Stimulated activated CD8-positive, alpha-beta memory T cell treated with anti-CD3 and anti-CD28 coated beads, Interleukin-4, amount 100 ng/mL, for 24 hours (primary cell): ENCODE data around the gene DCTN3.
A peak's percentile ranks its signal among the peaks of the same experiment; 100 is the strongest.
"Not testable (repeated sequence)": the region's sequence is repeated elsewhere in the genome, so short reads cannot be mapped to it uniquely, and the experiment has no call there.

Experiments used
- DNase-seq: peaks from one replicate; pipeline ENCODE4 v3.0.0-alpha.2; 2020; ENCODE audit warnings: low read depth

The DCTN3 gene

DNA sequence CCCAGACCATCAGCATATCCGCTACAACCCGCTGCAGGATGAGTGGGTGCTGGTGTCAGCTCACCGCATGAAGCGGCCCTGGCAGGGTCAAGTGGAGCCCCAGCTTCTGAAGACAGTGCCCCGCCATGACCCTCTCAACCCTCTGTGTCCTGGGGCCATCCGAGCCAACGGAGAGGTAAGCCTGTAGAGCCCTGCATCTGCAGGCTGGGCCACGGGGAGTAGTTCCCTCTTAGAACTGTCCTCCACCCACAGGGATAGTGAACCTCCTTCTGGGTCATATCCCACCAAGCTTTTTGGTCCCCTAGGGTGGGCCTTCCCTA is 26.7 kb upstream of the DCTN3 start:
- DNase-seq = no peak

DNA sequence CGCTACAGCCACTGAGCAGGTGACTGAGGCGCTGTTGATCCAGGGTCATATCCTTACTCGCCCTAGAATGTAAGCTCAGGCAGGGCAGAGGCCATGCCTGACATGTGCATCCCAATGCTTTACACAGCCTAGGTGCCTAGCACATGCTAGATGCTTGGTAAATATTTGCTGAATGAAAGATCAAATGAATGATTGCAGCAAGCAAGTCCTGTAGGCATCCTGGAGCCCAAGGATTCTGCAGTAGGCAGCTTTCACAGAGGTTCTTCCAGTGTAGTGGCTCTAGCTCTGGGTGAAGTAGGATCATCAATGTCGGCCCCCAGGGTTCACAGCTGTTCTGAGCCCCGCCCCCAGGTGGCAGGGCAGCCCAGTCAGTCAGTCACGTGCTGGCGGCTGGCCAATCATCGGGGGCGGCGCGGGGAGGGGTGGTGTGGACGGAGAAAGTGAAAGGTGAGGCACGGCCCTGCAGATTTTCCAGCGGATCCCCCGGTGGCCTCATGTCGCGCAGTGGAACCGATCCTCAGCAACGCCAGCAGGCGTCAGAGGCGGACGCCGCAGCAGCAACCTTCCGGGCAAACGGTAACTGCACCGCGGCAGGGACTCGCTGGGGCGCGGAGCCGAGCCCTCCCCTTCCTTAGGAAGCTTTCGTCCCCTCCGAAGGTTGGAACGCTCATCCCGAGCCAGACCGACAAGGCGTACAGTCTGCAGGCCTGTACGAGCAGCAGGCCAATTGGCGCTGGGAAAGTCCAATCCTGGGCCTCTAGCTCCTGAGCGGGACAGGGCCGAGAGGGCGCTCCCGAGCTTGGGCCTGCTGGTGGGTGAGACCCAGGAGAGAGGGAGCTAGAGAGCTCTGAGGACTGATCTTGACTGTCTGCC is 26.2 kb upstream of the DCTN3 start, which contains the start of gene GALT:
GALT (plus strand) TSS at position 465 of the 873 bp plus-strand sequence; CDS start at position 495, 30 bp downstream.
- peak; percentile 95 for DNase-seq

DNA sequence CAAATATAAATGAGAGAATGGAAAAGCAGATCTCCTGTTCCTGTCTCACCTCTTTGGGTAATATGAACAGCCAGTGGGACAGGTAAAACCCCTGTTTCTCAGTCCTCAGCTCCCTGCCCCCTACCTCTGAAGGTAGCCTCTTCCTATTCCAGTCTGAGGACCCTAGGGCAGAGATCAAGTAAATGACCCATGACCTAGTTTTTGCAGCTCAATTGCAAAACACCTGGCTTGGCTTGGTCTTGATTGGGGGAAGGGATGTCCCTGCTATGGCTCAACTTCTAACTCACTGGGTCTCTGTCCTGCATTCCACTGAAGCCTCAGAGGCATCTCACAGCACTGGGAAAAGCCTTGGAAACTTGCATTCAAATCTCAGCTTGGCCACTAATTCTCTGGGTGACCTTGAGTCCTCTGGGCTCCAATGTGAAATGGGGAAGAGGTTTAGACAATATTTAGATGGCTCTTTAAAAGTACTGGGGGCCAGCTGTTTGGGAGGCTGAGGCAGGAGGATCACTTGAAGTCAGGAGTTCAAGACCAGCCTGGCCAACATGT is 24.5 kb upstream of the DCTN3 start:
- no peak for DNase-seq

DNA sequence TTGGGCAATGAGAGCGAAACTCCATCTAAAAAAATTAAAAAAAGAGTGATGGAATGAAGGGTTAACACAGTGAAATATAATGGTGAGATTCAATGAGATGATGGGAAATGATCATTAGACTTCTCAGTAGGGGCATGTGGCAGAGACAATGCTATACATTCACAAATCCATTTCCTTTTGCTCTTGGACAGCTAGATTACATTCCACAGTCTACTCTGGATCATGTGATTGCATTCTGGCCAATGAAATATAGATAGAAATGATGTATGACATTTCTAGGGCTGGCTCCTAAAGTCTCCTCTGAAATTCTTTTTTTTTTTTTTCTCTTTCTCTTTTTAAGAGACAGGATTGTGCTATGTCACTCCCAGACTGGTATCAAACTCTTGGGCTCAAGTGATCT is 22.4 kb upstream of the DCTN3 start:
- no peak for DNase-seq

DNA sequence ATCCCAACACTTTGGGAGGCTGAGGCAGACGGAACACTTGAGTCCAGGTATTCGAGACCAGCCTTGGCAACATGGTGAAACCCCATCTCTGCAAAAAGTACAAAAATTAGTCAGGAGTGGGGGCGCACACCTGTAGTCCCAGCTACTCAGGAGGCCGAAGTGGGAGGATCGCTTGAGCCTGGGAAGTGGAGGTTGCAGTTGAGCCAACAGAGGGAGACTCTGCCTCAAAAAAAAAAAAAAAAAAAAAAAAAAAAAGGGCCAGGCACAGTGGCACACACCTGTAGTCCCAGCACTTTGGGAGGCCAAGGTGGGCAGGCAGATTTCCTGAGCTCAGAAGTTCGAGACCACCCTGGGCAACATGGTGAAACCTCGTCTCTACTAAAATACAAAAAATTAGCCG is 19.0 kb upstream of the DCTN3 start:
- DNase-seq = not testable (repeated sequence)

DNA sequence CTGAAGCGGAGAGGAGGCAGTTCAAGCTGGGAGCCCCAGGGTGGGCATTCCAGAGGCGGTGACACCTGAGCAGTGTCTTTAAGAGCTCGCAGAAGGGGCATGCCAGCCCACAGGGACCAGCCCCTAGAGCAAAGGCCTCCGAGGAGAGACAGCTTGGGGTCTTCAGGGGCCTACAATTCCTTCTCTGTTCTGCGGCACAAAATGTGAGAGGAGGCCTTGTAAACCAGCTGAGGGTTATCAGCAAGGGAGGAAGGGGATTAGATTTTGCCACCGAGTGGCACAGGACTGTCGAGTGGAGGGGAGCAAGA is 17.8 kb upstream of the DCTN3 start:
- no peak for DNase-seq

DNA sequence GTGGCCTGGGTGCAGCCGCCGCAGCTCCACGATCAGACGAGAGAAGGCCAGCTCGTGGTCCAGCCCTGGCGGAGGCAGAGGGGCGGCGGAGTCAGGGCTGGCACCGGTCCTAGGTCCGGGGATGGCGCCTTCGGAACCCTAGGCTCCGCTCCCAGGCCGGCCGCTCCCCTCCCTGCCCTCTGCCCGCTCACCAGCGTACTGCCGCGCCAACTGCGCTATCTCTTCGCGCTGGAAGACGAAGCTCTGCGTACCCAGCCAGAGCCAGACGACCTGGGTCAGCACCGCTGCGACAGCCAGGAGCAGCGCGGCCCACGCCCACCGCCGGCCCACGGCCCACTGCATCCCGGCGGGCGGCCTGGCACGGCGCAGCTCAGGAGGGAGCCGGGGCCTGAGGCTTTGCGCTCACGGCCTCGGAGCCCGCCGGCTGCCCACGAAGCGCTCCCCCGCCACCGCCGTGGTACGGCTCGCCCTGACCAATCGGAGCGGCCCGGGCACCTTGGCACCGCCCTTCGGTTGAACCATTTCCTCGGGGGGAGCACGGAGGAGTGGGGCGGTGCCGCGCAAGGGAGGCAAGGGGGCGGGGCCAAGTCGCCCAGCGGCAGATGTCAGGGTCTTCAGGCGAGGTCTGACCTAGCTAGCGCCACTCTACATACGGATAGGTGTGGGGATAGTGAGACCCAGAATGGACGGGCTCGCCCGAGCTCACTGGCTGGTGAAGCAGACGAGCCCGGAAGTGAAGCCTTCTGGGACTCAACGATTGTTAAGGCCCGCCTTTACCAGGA is 17.3 kb upstream of the DCTN3 start, which contains the start of gene SIGMAR1:
SIGMAR1 (minus strand) TSS at position 432 of the 782 bp plus-strand sequence; CDS start at position 342, 90 bp downstream.
- DNase-seq = peak; percentile 87

DNA sequence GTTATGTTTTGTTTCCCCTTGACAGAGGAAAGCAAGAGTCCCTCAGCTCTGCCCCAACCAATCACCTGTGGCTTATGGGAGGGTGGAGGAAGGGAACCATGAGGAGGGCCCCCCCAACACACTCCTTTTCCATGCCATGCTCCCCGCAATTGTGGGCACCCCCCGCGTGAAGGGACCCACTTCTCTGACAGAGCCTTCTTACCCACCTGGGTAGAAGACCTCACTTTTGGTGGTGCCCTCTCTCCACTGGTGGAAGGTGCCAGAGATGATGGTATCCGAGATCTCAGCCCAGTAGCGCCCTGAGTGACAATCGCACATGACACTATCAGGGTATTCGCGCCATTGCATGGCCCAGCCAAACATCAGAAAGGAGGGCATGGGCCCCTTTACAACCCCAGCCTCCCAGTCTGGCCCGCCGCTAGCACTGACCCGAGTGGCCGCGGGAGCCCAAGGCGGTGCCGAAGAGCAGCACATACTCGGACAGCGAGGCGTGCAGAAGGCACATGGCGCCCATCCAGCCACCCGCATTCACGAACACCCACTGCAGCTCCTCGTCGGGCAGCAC is 16.6 kb upstream of the DCTN3 start:
- DNase-seq = no peak

DNA sequence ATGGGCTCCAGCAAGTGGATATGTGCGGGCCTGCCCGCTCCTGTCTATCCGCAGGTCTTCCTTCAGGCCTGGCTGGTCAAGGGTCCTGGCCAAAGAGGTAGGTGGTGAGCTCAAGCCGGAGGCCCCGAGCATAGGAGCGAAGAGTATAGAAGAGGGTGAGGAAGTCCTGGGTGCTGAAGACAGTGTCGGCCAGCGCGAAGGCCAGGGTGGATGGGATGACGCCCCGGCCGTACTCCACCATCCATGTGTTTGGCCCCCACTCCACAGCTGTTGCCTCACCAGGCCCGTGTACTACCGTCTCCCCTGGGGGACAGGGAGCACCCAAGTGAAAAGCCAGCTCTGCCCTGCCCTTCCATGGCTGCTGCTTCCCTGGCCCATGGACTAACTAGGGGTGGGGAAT is 15.3 kb upstream of the DCTN3 start:
- DNase-seq = no peak

DNA sequence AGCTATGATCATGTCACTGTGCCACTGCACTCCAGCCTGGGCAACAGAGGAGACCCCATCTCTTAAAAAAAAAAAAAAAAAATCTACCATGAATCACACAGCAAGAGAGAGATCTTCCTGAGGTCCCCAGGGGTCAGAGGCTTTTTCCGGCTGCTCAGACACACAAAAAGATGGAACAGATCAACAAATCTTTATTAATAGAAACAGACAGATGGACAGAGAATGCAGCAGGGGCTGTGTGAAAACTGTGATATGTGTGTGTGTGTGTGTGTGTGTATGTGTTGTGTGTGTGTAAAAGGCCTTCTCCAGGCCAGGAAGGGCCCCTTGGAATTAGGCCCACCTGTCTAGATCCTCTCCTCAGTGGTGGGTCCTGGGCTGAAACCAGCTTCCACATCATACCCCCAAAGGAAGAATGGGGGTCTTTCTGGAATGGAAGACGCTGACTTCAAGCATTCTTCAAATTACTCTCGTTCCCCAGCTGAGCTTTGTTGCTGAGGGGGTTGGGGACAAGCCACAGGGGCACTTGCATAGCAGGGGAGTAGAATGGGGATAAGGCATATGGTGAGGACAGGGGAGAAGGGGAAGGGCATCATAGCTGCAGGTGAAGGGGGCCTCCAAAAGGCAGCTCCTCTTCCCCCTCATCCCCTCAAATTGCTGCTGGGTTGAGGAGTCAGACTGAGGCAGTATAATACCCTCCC is 14.4 kb upstream of the DCTN3 start:
- DNase-seq = no peak

DNA sequence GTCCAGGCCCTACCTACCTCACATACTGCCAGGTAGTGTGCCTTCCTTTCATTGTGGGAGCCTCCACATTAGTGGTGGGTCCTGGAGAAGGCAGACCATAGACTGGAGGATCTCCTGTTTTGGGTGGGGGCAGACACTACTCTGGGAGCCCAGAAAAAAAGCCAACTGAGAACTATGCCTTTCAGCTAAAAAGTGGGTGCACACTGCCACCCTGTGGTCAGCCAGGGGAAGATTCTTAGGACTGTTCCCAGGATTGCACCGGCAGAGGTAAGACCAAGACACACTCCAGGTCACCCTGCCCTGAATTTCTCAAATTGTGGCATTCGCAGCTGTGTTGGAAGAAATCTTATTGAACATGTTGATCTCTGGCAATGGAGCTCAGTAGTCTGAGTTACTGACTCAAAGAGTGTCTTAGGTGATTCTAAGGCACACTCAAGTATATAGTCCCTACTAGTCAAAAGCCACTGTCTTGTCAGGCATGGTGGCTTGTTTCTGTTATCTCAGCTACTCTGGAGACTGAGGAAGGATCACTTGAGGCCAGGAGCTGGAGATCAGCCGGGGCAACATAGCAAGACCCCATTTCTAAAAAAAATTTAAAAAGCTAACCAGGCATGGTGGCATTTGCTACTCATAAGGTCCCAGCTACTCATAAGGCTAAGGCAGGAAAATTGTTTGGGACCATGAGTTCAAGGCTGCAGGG is 13.7 kb upstream of the DCTN3 start:
- DNase-seq = peak; percentile 60

DNA sequence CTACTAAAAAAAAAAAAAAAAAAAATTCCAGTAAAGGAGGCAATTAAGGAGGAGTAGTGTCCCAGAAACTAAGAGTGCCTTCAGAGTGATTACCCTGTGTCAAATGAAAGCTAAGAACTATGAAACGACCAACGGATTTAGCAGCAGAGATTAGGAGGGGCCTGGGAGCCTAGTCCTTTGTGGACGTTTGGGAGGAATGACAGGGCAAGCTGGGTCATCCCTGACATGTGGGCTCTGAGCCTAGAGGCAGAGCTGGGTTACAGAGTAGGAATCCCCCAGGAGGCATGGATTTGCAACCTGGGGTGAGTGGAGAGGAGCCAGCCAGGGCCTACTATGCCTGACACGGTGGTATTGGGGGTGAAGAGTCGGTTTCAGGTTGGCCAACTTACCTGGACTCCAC is 12.9 kb upstream of the DCTN3 start:
- no peak for DNase-seq

DNA sequence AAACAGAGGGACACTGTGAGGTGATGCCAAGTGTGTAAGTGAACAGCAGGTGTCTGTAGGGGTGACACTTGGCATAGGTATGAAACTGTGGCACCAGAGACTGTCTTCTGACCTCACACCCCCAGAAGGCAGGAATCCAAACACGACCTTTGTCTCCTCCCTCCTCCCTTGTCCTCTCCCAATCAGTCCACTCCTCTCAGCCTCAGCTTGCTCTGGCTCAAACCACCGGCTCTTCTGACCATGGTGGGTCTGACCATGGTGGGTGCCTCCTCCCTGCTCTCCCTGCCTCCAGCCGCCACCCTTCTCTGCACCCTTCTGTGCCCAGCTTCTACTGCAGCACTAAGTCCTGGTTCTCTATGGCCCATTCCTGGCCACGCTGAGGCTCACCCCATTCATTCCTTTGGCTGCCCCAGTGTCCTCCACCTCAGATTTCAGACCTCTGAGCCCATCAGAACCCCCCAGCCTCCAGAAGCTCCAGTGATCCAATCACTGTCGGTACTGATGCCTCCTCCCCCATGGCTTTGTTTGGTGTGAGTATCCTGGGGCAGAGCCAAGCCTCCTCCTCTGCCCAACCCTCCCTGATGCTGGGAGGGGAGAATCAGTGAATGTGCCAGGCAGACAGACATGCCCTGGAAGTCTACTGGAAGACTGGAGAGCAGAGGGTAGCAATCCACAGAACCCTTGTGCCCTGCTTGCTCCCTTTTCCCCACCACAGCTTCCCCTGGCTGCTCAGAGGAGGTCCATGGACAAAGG is 10.3 kb upstream of the DCTN3 start:
- DNase-seq = no peak

DNA sequence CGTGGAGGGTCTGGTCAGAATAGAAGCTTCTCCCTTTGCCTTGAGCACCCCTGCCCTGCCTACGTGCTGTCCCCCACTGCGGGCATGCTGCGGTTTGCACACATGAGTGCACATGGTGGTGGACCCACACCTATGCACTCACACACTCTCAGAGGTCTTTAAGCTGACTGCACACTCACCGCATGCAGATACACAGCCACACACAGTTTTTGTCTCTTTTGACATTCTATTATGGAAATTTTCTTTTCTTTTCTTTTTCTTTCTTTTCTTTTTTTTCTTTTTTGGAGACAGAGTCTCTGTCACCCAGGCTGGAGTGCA is 9.2 kb upstream of the DCTN3 start:
- no peak for DNase-seq

DNA sequence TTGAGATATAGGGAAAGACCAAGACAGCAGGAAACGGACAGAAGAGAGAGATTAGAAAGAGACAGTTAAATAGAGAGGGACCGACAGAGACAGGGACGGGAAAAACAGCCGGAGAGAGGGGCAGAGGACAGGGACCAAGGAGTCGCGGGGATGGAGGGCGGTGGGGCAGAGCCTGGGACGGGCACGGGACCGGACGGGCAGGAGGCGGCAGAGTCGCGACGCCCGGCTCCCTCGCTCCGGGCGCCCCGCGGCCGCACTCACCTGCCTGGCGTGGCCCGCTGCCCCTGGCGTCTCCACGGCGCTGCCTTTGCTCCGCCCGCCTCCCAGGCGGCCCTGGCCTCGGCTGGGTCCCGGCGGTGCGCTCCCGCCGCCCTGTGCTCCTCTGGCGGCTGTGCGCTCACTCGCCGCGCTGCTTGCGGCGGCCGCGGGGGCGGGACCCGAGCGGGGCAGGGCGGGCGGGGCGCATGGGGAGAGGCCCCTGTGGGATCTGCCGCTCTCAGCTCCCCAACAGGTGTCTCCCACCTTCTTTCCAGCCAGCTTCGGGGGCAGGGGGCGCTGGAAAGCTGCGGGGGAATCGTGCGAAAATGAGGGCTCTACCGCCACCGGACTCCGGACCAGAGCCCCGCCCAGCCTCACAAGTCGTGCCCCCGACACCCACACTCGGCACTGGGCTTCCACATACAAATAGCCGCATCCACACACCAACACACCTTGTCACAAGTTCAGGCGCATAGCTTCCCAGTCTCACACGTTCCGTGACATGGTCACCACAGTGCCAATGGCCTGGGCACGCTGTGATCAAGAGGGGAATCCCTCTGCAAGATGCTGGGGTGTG is 8.6 kb upstream of the DCTN3 start, which contains the start of gene ARID3C:
ARID3C (minus strand) TSS at position 411 of the 835 bp plus-strand sequence. CDS start 1,052 bp downstream, outside the sequence.
- no peak for DNase-seq

DNA sequence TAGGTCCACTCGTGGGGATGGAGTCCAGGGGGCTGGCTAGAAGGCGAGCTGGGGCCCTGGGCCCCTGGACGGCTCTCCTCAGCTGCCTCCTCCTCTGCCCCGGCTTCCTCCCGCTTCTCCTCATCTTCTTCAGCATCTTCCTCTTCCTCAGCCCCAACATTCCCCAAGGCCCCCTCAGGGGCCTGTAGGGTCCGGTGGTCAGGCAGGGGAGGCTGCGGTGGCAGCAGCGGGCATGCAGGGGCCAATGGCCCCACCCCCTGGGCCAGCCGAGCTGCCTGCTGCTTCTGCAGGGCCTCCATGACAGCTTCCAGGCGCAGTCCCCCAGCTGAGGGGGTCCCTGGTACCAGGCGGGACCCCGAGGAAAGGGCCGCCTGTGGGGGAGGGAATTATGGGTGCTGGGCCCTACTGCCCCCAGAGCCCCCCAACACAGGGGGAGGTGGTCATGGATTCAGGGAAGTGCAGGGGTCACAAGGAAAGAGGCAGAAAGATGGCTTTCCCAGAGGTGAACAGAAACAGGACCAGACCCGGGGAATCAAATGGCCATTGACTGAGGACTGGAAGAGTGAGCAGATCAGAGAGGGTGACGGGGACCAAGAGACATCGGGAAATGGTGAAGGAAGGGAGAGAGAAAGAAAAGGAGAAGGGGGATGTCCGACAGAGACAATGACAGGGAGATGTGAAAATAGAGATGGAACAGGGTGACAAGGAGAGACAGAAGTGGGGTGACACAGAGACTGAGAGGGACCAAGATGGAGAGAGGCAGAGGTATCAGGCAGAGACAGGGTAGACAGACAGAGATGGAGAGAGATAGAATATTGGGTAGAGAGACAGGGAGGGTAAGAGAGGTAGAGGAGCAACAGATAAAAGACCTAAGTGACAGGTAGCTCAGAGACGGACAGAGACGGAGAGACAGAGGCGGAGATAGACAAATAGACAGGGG is 7.7 kb upstream of the DCTN3 start:
- no peak for DNase-seq

DNA sequence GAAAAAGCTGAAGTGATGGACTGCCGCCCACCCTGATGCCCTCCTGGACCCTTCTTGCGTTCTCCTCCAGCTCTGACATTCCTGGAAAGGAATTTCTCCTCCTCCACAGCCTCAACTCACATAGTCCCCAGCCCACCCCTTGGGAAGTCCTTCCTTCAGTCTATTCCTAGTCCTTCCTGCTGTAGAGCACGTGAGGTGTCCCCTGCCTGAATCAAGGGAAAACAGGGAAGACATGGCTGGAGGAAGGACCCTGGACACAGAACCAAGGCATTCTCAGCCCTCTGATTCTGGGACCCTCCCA is 4.8 kb upstream of the DCTN3 start:
- DNase-seq = no peak

DNA sequence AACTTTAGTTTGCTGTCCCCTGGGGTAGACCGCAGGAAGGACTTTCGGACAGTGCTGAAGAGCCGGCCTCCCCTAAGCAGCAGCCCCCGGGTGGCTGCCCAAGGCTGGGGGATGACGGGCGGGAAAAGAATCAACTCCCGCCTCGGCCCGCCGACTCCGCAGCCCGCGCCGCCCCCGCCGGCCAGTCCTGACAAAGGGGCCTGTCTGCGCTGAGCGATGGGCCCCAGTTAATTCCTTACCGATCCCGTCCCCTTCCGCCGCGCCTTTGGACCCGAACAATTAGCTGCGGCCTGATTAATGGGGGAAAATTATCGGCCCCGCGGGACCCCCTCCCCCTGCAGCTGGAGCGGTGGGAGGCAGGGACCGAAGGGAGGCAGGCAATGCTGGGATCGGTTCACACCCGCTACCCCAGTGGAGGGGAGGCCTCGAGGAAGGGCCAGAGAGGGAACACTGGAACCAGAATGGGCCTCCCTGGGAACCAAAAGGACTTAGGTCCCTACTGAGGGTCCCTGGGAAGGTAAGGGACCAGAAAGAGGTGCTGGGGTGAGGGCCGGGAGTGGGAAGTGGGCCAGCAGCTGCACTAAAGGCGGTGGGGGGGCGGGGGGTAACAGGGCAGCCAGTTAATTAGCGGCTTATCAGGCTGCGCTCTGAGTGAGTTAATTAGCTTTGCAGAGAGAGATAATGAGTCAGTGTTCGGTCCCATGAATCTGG is 4.3 kb upstream of the DCTN3 start:
- DNase-seq = no peak
